ENCODE results near the gene ATXN7L1. TPM values are rescaled to one million over a fixed set of nuclear protein-coding genes. Genes with fewer than 3 reads are reported as not detected.

The ATXN7L1 gene
- total RNA-seq, 1 experiment from 2014 or later, result 24.3 TPM

DNA sequence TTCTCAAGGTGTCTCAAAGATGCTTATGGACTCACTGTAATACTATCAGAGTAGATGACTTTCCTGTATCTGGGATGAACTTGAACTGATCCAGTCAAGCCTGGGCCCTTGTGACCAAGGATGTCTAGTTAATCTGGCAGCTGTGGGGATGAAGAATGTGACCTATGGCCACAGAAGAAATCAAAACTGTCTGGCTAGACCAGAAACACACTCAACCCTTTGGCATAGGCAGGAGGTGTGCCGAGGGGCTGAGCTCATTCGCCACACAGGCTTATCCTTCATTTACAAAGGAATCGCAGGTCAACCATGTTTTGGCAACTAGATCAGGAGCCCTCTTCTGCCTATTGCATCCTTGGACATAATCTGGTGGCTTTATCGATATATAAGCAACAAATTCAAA is 110.6 kb downstream of the ATXN7L1 start:
- H3K36me3 Mint-ChIP-seq (ENCODE audit: insufficient read depth in 1 of 3, low read depth in 3 of 3), result peaks cover 0 to 3% (median 2%) of the 10 kb centered on the region in 3 experiments; a peak in 3 of 7 replicates
- no peak overlapping the region for H3K4me2 ChIP-seq (ENCODE audit: insufficient read depth, insufficient read length, low read length)
- peaks cover 26 to 39% of the 10 kb centered on the region in 2 experiments for H3K4me1 Mint-ChIP-seq
- H4K20me1 ChIP-seq (ENCODE audit: control insufficient read depth, insufficient read depth, insufficient read length), result no peaks in the 10 kb centered on the region
- no peak overlapping the region for H3K14ac ChIP-seq (ENCODE audit: insufficient read depth, low read length)
- H2BK12ac ChIP-seq (ENCODE audit: insufficient read length, low read depth, low read length), result no peak overlapping the region
- DNase-seq, result no peak
- no CpG with 5 or more reads among the region's 4 CpGs for WGBS (ENCODE audit: extremely low coverage, insufficient read length, low lambda C conversion rate)
- no peak for TF ChIP-seq CTCF (conservative IDR thresholded peaks at IDR 0.05)
- no peak overlapping the region for H3K56ac ChIP-seq (ENCODE audit: insufficient read length, low read depth, low read length)
- H3K4me1 ChIP-seq (ENCODE audit: insufficient read depth, low read length), result peaks cover 4% of the 10 kb centered on the region; the same call in 1 of the 2 replicates
- 0 out of 7 replicates have a peak overlapping the region, but pooled peaks of 1 of the 3 experiments have one; percentile 9 for H3K27ac Mint-ChIP-seq
- no peak overlapping the region for H3K4ac ChIP-seq (ENCODE audit: low read depth, low read length)
- no peak overlapping the region for H4K91ac ChIP-seq (ENCODE audit: insufficient read length, low read depth, low read length)
- H2AFZ ChIP-seq (ENCODE audit: low read length), result no peak overlapping the region
- H3K23me2 ChIP-seq (ENCODE audit: insufficient read length, low read depth, low read length, poor library complexity, severe bottlenecking), result no peaks in the 10 kb centered on the region
- no peak overlapping the region for H2AK5ac ChIP-seq (ENCODE audit: insufficient read length, low read length)
- no peak overlapping the region for H2BK20ac ChIP-seq (ENCODE audit: low read depth, low read length, poor library complexity, severe bottlenecking)
- no peaks in the 10 kb centered on the region for H3K27me3 Mint-ChIP-seq (ENCODE audit: low read depth)
- no peak overlapping the region for H3T11ph ChIP-seq (ENCODE audit: low read length)
- no peak overlapping the region for H3K18ac ChIP-seq (ENCODE audit: insufficient read length, low read depth, low read length)
- no peaks in the 10 kb centered on the region for H3K9me3 ChIP-seq (ENCODE audit: control insufficient read depth, low read depth, low read length)
- no peak overlapping the region for H3K4me3 Mint-ChIP-seq
- no peak overlapping the region for H2BK15ac ChIP-seq (ENCODE audit: low read depth, low read length)
- H3K79me1 ChIP-seq (ENCODE audit: insufficient read depth, low read depth, low read length, poor library complexity, severe bottlenecking), result no peaks in the 10 kb centered on the region
- no peak overlapping the region for H3K27ac ChIP-seq (ENCODE audit: insufficient read length, low read depth, low read length)
- no peaks in the 10 kb centered on the region for H3K79me2 ChIP-seq (ENCODE audit: insufficient read depth, low read length)
- H3K27me3 ChIP-seq (ENCODE audit: insufficient read depth, low read length), result no peaks in the 10 kb centered on the region
- no peak overlapping the region for H4K8ac ChIP-seq (replicated peaks; ENCODE audit: insufficient read length, low read depth, low read length)
- no peak overlapping the region for H3K9ac ChIP-seq (ENCODE audit: extremely low read depth, insufficient read length, low read length)
- H2BK5ac ChIP-seq (ENCODE audit: insufficient read length, low read length), result no peak overlapping the region
- H3K23ac ChIP-seq (ENCODE audit: insufficient read length, low read depth, low read length), result no peak overlapping the region
- H4K5ac ChIP-seq (ENCODE audit: insufficient read length, low read depth, low read length), result no peak overlapping the region
- no peak overlapping the region for H2BK120ac ChIP-seq (ENCODE audit: low read depth, low read length, poor library complexity, severe bottlenecking)
- H3K9me3 Mint-ChIP-seq, result no peaks in the 10 kb centered on the region
